ENCODE data around the gene DPP6. TPM values are rescaled to one million over a fixed set of nuclear protein-coding genes. Genes with fewer than 3 reads are reported as not detected.

Gene DPP6
- polyA plus RNA-seq, 1 donor (not counting 4 experiments of a cell fraction or from before 2014, with no cell fraction given): not detected

GRCh38 chr7:154587792-154588191 lies 535.6 kb downstream of the DPP6 start:
- Histone ChIP-seq H3K36me3 (ENCODE audit: control insufficient read depth in 2 of 2, extremely low read depth in 1 of 2, insufficient read depth in 2 of 2, low read length in 2 of 2) (no peaks in the 10 kb centered on the region), H3K79me2 (ENCODE audit: control insufficient read depth, insufficient read depth, low read length) (no peaks in the 10 kb centered on the region), H3K4me3 (ENCODE audit: control insufficient read depth in 2 of 3, extremely low read depth in 1 of 3, insufficient read depth in 2 of 3, low read depth in 1 of 3, low read length in 3 of 3) (no peak overlapping the region), H3K9ac (ENCODE audit: control insufficient read depth, extremely low read depth, insufficient read depth, low read length) (no peak overlapping the region), H3K4me1 (ENCODE audit: control insufficient read depth, extremely low read depth, insufficient read depth, low read length) (no peaks in the 10 kb centered on the region), H3K27me3 (ENCODE audit: control insufficient read depth, extremely low read depth, insufficient read depth, low read length) (no peaks in the 10 kb centered on the region), H4K20me1 (ENCODE audit: control insufficient read depth, extremely low read depth, insufficient read depth, low read length) (no peaks in the 10 kb centered on the region), H3K9me1 (ENCODE audit: control insufficient read depth, extremely low read depth, insufficient read depth, low read length) (no peaks in the 10 kb centered on the region), H3K27ac (ENCODE audit: control insufficient read depth, insufficient read depth, low read length) (no peak overlapping the region), H2AFZ (ENCODE audit: control insufficient read depth, low read length) (no peak overlapping the region), H3K4me2 (ENCODE audit: control insufficient read depth, extremely low read depth, insufficient read depth, low read depth, low read length) (no peak overlapping the region), H3K9me3 (ENCODE audit: control insufficient read depth, low read depth, low read length) (peaks cover 9% of the 10 kb centered on the region)
- TF ChIP-seq EZH2 (IDR thresholded peaks at IDR 0.05; ENCODE audit: low read length) (no peak), CTCF (optimal IDR thresholded peaks at IDR 0.05 in 1 of 3, IDR thresholded peaks at IDR 0.05 in 1 of 3, conservative IDR thresholded peaks at IDR 0.05 in 1 of 3; ENCODE audit: extremely low read depth in 1 of 3, insufficient read depth in 2 of 3, low read length in 3 of 3) (no peak)
- DNase-seq (ENCODE audit: low read depth, low spot score) (no peak), FAIRE-seq (no peak)
- dilution Hi-C loops (cut with MboI; ENCODE audit: extremely low pct_ligation_motif_present, low sequenced_read_pairs): no loop called here

GRCh38 chr7:154591544-154591943 lies 539.3 kb downstream of the DPP6 start:
- Histone ChIP-seq H3K27ac (ENCODE audit: control insufficient read depth, insufficient read depth, low read length) (no peak overlapping the region), H3K9me1 (ENCODE audit: control insufficient read depth, extremely low read depth, insufficient read depth, low read length) (no peaks in the 10 kb centered on the region), H3K36me3 (ENCODE audit: control insufficient read depth in 2 of 2, extremely low read depth in 1 of 2, insufficient read depth in 2 of 2, low read length in 2 of 2) (no peaks in the 10 kb centered on the region), H3K4me1 (ENCODE audit: control insufficient read depth, extremely low read depth, insufficient read depth, low read length) (no peaks in the 10 kb centered on the region), H3K79me2 (ENCODE audit: control insufficient read depth, insufficient read depth, low read length) (no peaks in the 10 kb centered on the region), H3K27me3 (ENCODE audit: control insufficient read depth, extremely low read depth, insufficient read depth, low read length) (no peaks in the 10 kb centered on the region), H3K9ac (ENCODE audit: control insufficient read depth, extremely low read depth, insufficient read depth, low read length) (no peak overlapping the region), H4K20me1 (ENCODE audit: control insufficient read depth, extremely low read depth, insufficient read depth, low read length) (no peaks in the 10 kb centered on the region), H3K9me3 (ENCODE audit: control insufficient read depth, low read depth, low read length) (peaks cover 8% of the 10 kb centered on the region), H3K4me2 (ENCODE audit: control insufficient read depth, extremely low read depth, insufficient read depth, low read depth, low read length) (no peak overlapping the region), H2AFZ (ENCODE audit: control insufficient read depth, low read length) (no peak overlapping the region), H3K4me3 (ENCODE audit: control insufficient read depth in 2 of 3, extremely low read depth in 1 of 3, insufficient read depth in 2 of 3, low read depth in 1 of 3, low read length in 3 of 3) (no peak overlapping the region)
- dilution Hi-C loops (cut with MboI; ENCODE audit: extremely low pct_ligation_motif_present, low sequenced_read_pairs): no loop called here
- TF ChIP-seq CTCF (optimal IDR thresholded peaks at IDR 0.05 in 1 of 3, IDR thresholded peaks at IDR 0.05 in 1 of 3, conservative IDR thresholded peaks at IDR 0.05 in 1 of 3; ENCODE audit: extremely low read depth in 1 of 3, insufficient read depth in 2 of 3, low read length in 3 of 3) (no peak), EZH2 (IDR thresholded peaks at IDR 0.05; ENCODE audit: low read length) (no peak)
- FAIRE-seq (no peak), DNase-seq (ENCODE audit: low read depth, low spot score) (no peak)

Measured in keratinocyte (primary cell).